Measurements from ENCODE around the gene UBE2G2.

UBE2G2 gene

GRCh38 chr21:44753357-44753756, 48.3 kb downstream of the UBE2G2 start:
- no peak overlapping the region for H3K4me3 ChIP-seq (ENCODE audit: low read length)
- no peak for TF ChIP-seq CTCF (conservative IDR thresholded peaks at IDR 0.05; ENCODE audit: low read depth, low read length)
- DNase-seq (ENCODE audit: low read depth): no peak

GRCh38 chr21:44752671-44753235, 48.9 kb downstream of the UBE2G2 start:
- no peak overlapping the region for H3K4me3 ChIP-seq (ENCODE audit: low read length)
- no peak for TF ChIP-seq CTCF (conservative IDR thresholded peaks at IDR 0.05; ENCODE audit: low read depth, low read length)
- DNase-seq (ENCODE audit: low read depth): no peak

DNA sequence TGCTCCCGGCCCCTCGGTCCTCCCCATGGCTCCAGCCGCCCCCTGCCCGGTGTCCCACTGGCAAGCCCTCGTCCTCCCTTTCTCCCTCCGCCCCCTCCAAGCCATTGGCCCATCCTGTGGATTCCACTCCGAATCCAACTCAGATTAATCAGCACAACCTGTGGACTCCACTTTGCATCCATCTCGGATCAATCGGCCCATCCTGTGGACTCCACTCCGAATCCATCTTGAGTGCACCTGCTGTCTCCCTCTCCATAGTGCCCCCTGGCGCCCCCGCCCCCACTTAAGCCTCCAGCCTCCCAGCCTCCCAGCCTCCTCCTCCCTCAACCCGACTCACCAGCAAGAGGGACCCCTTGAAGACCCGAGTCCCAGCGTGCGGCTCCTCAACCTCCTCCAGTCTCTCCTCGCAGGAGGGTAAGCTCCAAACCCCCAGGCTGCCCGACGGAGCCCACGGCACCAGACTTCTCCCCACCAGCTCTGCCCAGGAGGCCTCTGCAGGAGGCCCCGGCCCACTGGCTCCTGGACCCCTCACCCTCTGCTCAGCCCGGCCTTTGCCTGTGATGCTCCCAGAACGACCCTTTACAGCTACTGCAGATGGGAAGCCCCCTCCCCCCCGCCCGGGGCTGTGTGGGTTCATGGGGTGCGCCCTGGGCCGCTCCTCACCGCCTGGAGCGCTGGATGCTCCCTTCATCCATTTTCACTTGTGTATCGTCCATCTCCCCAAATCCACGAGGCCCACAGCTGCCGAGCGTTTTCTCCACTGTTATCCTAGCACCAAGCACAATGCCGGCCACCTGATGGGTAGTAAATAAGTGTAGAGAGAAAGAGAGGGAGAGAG, 49.6 kb downstream of the UBE2G2 start:
- no peak for TF ChIP-seq CTCF (conservative IDR thresholded peaks at IDR 0.05; ENCODE audit: low read depth, low read length)
- DNase-seq (ENCODE audit: low read depth): no peak
- no peak overlapping the region for H3K4me3 ChIP-seq (ENCODE audit: low read length)

DNA sequence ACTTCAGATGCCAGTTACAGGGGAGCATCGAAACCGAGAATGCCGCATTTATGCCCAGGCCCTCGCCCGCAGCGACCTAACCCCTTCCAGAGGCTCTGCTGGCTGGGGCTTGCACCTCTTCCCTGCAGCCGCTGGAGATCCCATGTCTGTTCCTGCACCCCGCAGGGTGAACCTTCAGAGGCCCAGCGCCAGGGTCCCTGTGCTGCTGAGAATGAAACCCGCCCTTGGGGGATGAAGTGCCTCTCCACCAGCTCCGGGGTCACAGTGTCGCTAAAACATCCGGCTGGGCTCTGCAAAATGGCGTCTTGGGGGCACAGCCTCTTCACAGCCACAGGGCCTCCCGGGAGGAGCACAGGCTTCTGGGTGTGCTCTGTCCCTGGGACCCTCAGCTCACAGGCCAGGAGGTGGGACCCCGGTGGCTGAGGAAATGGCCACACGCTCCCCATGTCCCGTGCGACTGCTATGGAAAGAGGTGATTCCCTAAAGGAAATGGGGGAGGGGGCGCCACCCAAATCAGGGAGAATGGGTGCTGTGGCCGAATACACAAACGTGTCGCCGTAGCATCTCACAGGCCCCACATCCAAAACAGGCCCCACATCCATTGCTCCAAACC, 50.3 kb downstream of the UBE2G2 start:
- DNase-seq (ENCODE audit: low read depth): no peak
- H3K4me3 ChIP-seq (ENCODE audit: low read length): no peak overlapping the region
- TF ChIP-seq CTCF (conservative IDR thresholded peaks at IDR 0.05; ENCODE audit: low read depth, low read length): no peak

GRCh38 chr21:44750675-44751025, 51.0 kb downstream of the UBE2G2 start:
- TF ChIP-seq CTCF (conservative IDR thresholded peaks at IDR 0.05; ENCODE audit: low read depth, low read length): no peak
- DNase-seq (ENCODE audit: low read depth): no peak
- no peak overlapping the region for H3K4me3 ChIP-seq (ENCODE audit: low read length)

DNA sequence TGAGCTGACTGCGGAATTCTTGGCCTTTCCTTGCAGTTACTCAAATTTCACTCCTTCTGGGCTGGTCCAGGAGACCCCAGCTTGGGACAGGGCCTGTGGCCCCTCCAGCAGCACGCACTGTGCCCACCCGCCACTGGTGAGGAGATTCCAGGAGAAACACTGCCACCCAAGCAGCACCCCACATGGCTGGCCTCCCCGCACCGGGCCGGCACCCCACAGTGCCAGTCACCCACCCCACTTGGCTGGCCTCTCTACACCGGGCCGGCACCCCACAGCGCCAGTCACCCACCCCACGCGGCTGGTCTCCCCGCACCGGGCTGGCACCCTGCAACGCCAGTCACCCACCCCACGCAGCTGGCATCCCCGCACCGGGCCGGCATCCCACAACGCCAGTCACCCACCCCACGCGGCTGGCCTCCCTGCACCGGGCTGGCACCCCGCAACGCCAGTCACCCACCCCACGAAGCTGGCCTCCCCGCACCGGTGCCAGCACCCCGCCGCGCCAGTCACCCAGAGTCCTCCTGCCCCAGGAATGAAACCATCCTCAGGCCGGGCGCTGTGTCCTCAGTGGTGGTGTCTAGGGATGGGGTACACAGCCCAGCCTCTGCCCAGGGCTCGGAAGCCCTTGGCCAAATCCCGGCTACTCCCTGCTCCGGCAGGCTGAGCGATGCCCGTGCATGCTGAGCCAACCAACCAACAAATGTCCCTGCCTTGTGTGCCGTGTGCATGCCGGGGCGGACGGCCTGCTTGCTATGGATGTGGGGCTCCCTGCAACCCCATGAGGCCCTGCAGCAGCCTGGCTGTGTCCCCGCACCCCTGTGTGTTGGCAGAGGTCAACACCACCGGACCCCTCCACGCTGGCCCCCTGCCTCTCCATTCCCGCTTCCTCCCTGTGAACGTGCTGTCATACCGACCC, 51.6 kb downstream of the UBE2G2 start:
- H3K4me3 ChIP-seq (ENCODE audit: low read length): no peak overlapping the region
- TF ChIP-seq CTCF (conservative IDR thresholded peaks at IDR 0.05; ENCODE audit: low read depth, low read length): no peak
- DNase-seq (ENCODE audit: low read depth): no peak

All from retinal pigment epithelial cell (primary cell).